PC-3 (cell line): ENCODE results near the gene SIVA1. TPM values are rescaled to one million over a fixed set of nuclear protein-coding genes. Genes with fewer than 3 reads are reported as not detected.

Experiments
- ATAC-seq: fragments of 200-7000 bp; cut with Tn5 transposase; 2 replicates; pipeline ENCODE4 v1.9.1; 2020; ENCODE audit warnings: mild to moderate bottlenecking, moderate library complexity
- BruUV-seq: library from RNA; stranded (reverse); fragments of 400-500 nt; replicated peaks from 2 replicates; lab custom pipeline; 2021; lab: Mats Ljungman, UMichigan
- CTCF ChIA-PET: fragments of 300-600 bp; sonication (Branson Sonifier 250); formaldehyde crosslinking; loops from one replicate; lab custom pipeline; 2022; ENCODE audit warnings: antibody characterized with exemption; lab: Charles Lee
- POLR2A ChIA-PET: fragments of 300-600 bp; sonication (Branson Sonifier 250); formaldehyde crosslinking; loops from one replicate; lab custom pipeline; 2022; ENCODE audit warnings: antibody characterized with exemption; ENCODE audit not compliant: unreplicated experiment; lab: Charles Lee
- DNase-seq: peaks from one replicate; pipeline ENCODE4 v3.0.0-alpha.2; 2015
- H2AFZ ChIP-seq: fragments of 300-600 bp; sonication (generic); 2 replicates; pipeline ENCODE4 v1.6.0; 2016; ENCODE audit warnings: antibody characterized with exemption, low read length
- H3F3A ChIP-seq: fragments of 300-600 bp; sonication (generic); one replicate; pipeline ENCODE4 v1.6.0; 2017; ENCODE audit warnings: antibody characterized with exemption, low read length, control low read depth, mild to moderate bottlenecking; ENCODE audit not compliant: unreplicated experiment
- H3K27ac ChIP-seq: fragments of 300-600 bp; sonication (generic); 2 replicates; pipeline ENCODE4 v1.5.1; 2016; ENCODE audit warnings: mild to moderate bottlenecking, low read length
- H3K27me3 ChIP-seq: fragments of 300-600 bp; sonication (generic); 2 replicates; pipeline ENCODE4 v1.6.1; 2016; ENCODE audit warnings: low read length, mixed read lengths
- H3K36me3 ChIP-seq: fragments of 300-600 bp; sonication (generic); 2 replicates; pipeline ENCODE4 v1.6.1; 2016; ENCODE audit warnings: low read depth, mixed run types, low read length, mixed read lengths
- H3K4me1 ChIP-seq: fragments of 300-600 bp; sonication (generic); 2 replicates; pipeline ENCODE4 v1.5.1; 2016; ENCODE audit warnings: low read length; ENCODE audit not compliant: insufficient read depth
- H3K4me2 ChIP-seq: fragments of 300-600 bp; sonication (generic); 2 replicates; pipeline ENCODE4 v1.6.0; 2016; ENCODE audit warnings: low read length
- H3K4me3 ChIP-seq: fragments of 300-600 bp; sonication (generic); 2 replicates; pipeline ENCODE4 v1.5.1; 2016; ENCODE audit warnings: mild to moderate bottlenecking, low read length, mixed read lengths
- H3K79me2 ChIP-seq: fragments of 300-600 bp; sonication (generic); 2 replicates; pipeline ENCODE4 v1.6.1; 2017; ENCODE audit warnings: low read length, mixed read lengths
- H3K9ac ChIP-seq: fragments of 300-600 bp; sonication (generic); 2 replicates; pipeline ENCODE4 v1.6.0; 2016; ENCODE audit warnings: mild to moderate bottlenecking, low read length
- H3K9me2 ChIP-seq: fragments of 300-600 bp; sonication (generic); replicated peaks from 2 replicates; pipeline ENCODE4 v1.6.1; 2016; ENCODE audit warnings: mixed run types, low read length, mixed read lengths
- H3K9me3 ChIP-seq: fragments of 300-600 bp; sonication (generic); 2 replicates; pipeline ENCODE4 v1.6.1; 2016; ENCODE audit warnings: low read length, mixed read lengths
- H4K20me1 ChIP-seq: fragments of 300-600 bp; sonication (generic); 2 replicates; pipeline ENCODE4 v1.6.1; 2016; ENCODE audit warnings: low read length, mixed read lengths
- EZH2 ChIP-seq: fragments of 300-600 bp; sonication (generic); IDR thresholded peaks from one replicate; pipeline ENCODE4 v1.6.1; 2017; ENCODE audit warnings: antibody characterized with exemption, mild to moderate bottlenecking, low read length; ENCODE audit not compliant: unreplicated experiment
- EZH2phosphoT487 ChIP-seq: fragments of 300-600 bp; sonication (generic); IDR thresholded peaks from 2 replicates; pipeline ENCODE4 v1.6.1; 2018; ENCODE audit warnings: mild to moderate bottlenecking, antibody characterized with exemption, low read length, borderline replicate concordance
- intact Hi-C: fragments of 100-400 bp; cut with micrococcal nuclease; formaldehyde crosslinking; loops from 2 replicates; pipeline ENCODE4 v1.9.0; 2023
- total RNA-seq: library from RNA; depleted of rRNA; stranded (reverse); fragments of >200 nt; gene quantifications from 2 replicates; pipeline ENCODE4 v1.2.3, GENCODE V29; 2014
- TF ChIP-seq, protein P1 (sequence below): fragments of 300-600 bp; sonication (generic); conservative IDR thresholded peaks from 2 replicates; pipeline ENCODE4 v1.5.1; 2017; ENCODE audit warnings: antibody characterized with exemption, low read depth, mild to moderate bottlenecking, low read length

SIVA1 gene
- total RNA-seq, 1 experiment from 2014 or later = 375 TPM

GRCh38 chr14:104786726-104787675 lies 34.1 kb downstream of the SIVA1 start:
- intact Hi-C loops = no loop called here
- POLR2A ChIA-PET = no interaction called here
- CTCF ChIA-PET = no interaction called here
- no peak overlapping the region for H2AFZ ChIP-seq
- H3K36me3 ChIP-seq = peaks cover 4% of the 10 kb centered on the region; the same call in 1 of the 2 replicates
- no peaks in the 10 kb centered on the region for H3K27me3 ChIP-seq
- H3K9me3 ChIP-seq = no peaks in the 10 kb centered on the region
- no peak overlapping the region for H3K9ac ChIP-seq
- H3K4me3 ChIP-seq = no peak overlapping the region
- H3F3A ChIP-seq = no peaks in the 10 kb centered on the region
- DNase-seq (no peak), ATAC-seq (no peak)
- no peak for TF ChIP-seq EZH2phosphoT487
- TF ChIP-seq, protein P1, sequence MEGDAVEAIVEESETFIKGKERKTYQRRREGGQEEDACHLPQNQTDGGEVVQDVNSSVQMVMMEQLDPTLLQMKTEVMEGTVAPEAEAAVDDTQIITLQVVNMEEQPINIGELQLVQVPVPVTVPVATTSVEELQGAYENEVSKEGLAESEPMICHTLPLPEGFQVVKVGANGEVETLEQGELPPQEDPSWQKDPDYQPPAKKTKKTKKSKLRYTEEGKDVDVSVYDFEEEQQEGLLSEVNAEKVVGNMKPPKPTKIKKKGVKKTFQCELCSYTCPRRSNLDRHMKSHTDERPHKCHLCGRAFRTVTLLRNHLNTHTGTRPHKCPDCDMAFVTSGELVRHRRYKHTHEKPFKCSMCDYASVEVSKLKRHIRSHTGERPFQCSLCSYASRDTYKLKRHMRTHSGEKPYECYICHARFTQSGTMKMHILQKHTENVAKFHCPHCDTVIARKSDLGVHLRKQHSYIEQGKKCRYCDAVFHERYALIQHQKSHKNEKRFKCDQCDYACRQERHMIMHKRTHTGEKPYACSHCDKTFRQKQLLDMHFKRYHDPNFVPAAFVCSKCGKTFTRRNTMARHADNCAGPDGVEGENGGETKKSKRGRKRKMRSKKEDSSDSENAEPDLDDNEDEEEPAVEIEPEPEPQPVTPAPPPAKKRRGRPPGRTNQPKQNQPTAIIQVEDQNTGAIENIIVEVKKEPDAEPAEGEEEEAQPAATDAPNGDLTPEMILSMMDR = no peak
- TF ChIP-seq EZH2 = no peak
- H3K79me2 ChIP-seq = peaks cover 40% of the 10 kb centered on the region
- H3K4me2 ChIP-seq = no peak overlapping the region
- H3K4me1 ChIP-seq = no peaks in the 10 kb centered on the region
- no peaks in the 10 kb centered on the region for H3K9me2 ChIP-seq
- peaks cover 7% of the 10 kb centered on the region for H4K20me1 ChIP-seq
- no peak overlapping the region for H3K27ac ChIP-seq
- no TSS peak for BruUV-seq

- peaks cover 4% of the 10 kb centered on the region; the same call in 1 of the 2 replicates for H3K36me3 ChIP-seq
- H3K4me2 ChIP-seq = no peak overlapping the region
- H3K9ac ChIP-seq = no peak overlapping the region
- no peaks in the 10 kb centered on the region for H3K27me3 ChIP-seq
- no peaks in the 10 kb centered on the region for H3K9me3 ChIP-seq
- ChIA-PET CTCF (no interaction called here), POLR2A (no interaction called here)
- no peaks in the 10 kb centered on the region for H3K9me2 ChIP-seq
- BruUV-seq = no TSS peak
- H4K20me1 ChIP-seq = peaks cover 12% of the 10 kb centered on the region
- H3K27ac ChIP-seq = no peak overlapping the region
- TF ChIP-seq EZH2 = no peak
- TF ChIP-seq, protein P1 = no peak
- no peak for TF ChIP-seq EZH2phosphoT487
- DNase-seq (no peak), ATAC-seq (no peak)
- no peaks in the 10 kb centered on the region for H3K4me1 ChIP-seq
- no peak overlapping the region for H3K4me3 ChIP-seq
- intact Hi-C loops = no loop called here
- H2AFZ ChIP-seq = no peak overlapping the region
- peaks cover 47% of the 10 kb centered on the region for H3K79me2 ChIP-seq
- H3F3A ChIP-seq = no peaks in the 10 kb centered on the region
Measured at GRCh38 chr14:104787736-104788135, 34.8 kb downstream of the SIVA1 start.
